KMS-11 (cell line): Measurements from ENCODE around the gene PDE8B.

Experiments
- H2AFZ ChIP-seq: fragments of 200-600 bp; sonication (generic); 2 replicates; pipeline ENCODE4 v1.6.1; 2016; ENCODE audit warnings: antibody characterized with exemption, mixed run types, low read depth
- H3K27ac ChIP-seq: fragments of 200-600 bp; sonication (generic); 2 replicates; pipeline ENCODE4 v1.6.1; 2016; ENCODE audit warnings: mild to moderate bottlenecking, mixed run types
- H3K27me3 ChIP-seq: fragments of 200-600 bp; sonication (generic); 2 replicates; pipeline ENCODE4 v1.6.1; 2017; ENCODE audit warnings: mild to moderate bottlenecking, low read depth, mixed run types, moderate library complexity; ENCODE audit not compliant: insufficient read depth
- H3K36me3 ChIP-seq: fragments of 200-600 bp; sonication (generic); 2 replicates; pipeline ENCODE4 v1.6.1; 2017; ENCODE audit warnings: mild to moderate bottlenecking, mixed run types; ENCODE audit not compliant: insufficient read depth
- H3K4me1 ChIP-seq: fragments of 200-600 bp; sonication (generic); 2 replicates; pipeline ENCODE4 v1.6.1; 2016; ENCODE audit warnings: mild to moderate bottlenecking, low read depth, mixed run types; ENCODE audit not compliant: poor library complexity, severe bottlenecking
- H3K4me2 ChIP-seq: fragments of 200-600 bp; sonication (generic); 2 replicates; pipeline ENCODE4 v1.7.0; 2016; ENCODE audit warnings: mild to moderate bottlenecking, mixed run types
- H3K4me3 ChIP-seq: fragments of 200-600 bp; sonication (generic); IDR thresholded peaks from 2 replicates; pipeline ENCODE4 v1.6.1; 2017; ENCODE audit warnings: low read depth, low read length, mixed read lengths; ENCODE audit not compliant: insufficient read depth
- H3K79me2 ChIP-seq: fragments of 200-600 bp; sonication (generic); 2 replicates; pipeline ENCODE4 v1.6.1; 2016; ENCODE audit warnings: low read depth, mixed run types; ENCODE audit not compliant: insufficient read depth
- H3K9ac ChIP-seq: fragments of 200-600 bp; sonication (generic); 2 replicates; pipeline ENCODE4 v1.6.1; 2016; ENCODE audit warnings: mild to moderate bottlenecking, mixed run types
- H4K20me1 ChIP-seq: fragments of 200-600 bp; sonication (generic); 2 replicates; pipeline ENCODE4 v1.6.1; 2016; ENCODE audit warnings: mild to moderate bottlenecking, mixed run types; ENCODE audit not compliant: insufficient read depth
- CTCF ChIP-seq: fragments of 200-600 bp; sonication (generic); conservative IDR thresholded peaks from 2 replicates; pipeline ENCODE4 v1.6.1; 2017; ENCODE audit warnings: low read depth, mild to moderate bottlenecking, antibody characterized with exemption, low read length, moderate library complexity, mixed read lengths

PDE8B gene

GRCh38 chr5:77250021-77250420 is 39.5 kb downstream of the PDE8B start:
- Histone ChIP-seq H3K27me3 (no peaks in the 10 kb centered on the region), H2AFZ (no peak overlapping the region), H3K4me2 (no peak overlapping the region), H3K27ac (no peak overlapping the region), H3K9ac (no peak overlapping the region), H3K79me2 (no peaks in the 10 kb centered on the region), H4K20me1 (no peaks in the 10 kb centered on the region), H3K4me1 (no peaks in the 10 kb centered on the region), H3K36me3 (no peaks in the 10 kb centered on the region), H3K4me3 (no peak overlapping the region)
- TF ChIP-seq CTCF, result no peak

GRCh38 chr5:77251921-77252320 is 41.4 kb downstream of the PDE8B start:
- no peaks in the 10 kb centered on the region for H3K79me2 ChIP-seq
- H3K27ac ChIP-seq, result no peak overlapping the region
- H3K27me3 ChIP-seq, result no peaks in the 10 kb centered on the region
- no peaks in the 10 kb centered on the region for H3K4me1 ChIP-seq
- no peaks in the 10 kb centered on the region for H4K20me1 ChIP-seq
- no peak overlapping the region for H3K4me3 ChIP-seq
- TF ChIP-seq CTCF, result no peak
- H3K4me2 ChIP-seq, result no peak overlapping the region
- no peak overlapping the region for H2AFZ ChIP-seq
- no peaks in the 10 kb centered on the region for H3K36me3 ChIP-seq
- H3K9ac ChIP-seq, result no peak overlapping the region

- Histone ChIP-seq H3K36me3 (no peaks in the 10 kb centered on the region), H3K27ac (no peak overlapping the region), H3K4me3 (no peak overlapping the region), H4K20me1 (no peaks in the 10 kb centered on the region), H3K27me3 (no peaks in the 10 kb centered on the region), H3K4me2 (no peak overlapping the region), H2AFZ (no peak overlapping the region), H3K9ac (no peak overlapping the region), H3K4me1 (no peaks in the 10 kb centered on the region), H3K79me2 (no peaks in the 10 kb centered on the region)
- TF ChIP-seq CTCF, result no peak
Observed at GRCh38 chr5:77255617-77256016, 45.1 kb downstream of the PDE8B start.

GRCh38 chr5:77256406-77256805 is 45.9 kb downstream of the PDE8B start:
- Histone ChIP-seq H3K36me3 (no peaks in the 10 kb centered on the region), H3K79me2 (no peaks in the 10 kb centered on the region), H3K27ac (no peak overlapping the region), H3K27me3 (no peaks in the 10 kb centered on the region), H3K4me1 (no peaks in the 10 kb centered on the region), H4K20me1 (no peaks in the 10 kb centered on the region), H3K9ac (no peak overlapping the region), H2AFZ (no peak overlapping the region), H3K4me2 (no peak overlapping the region), H3K4me3 (no peak overlapping the region)
- no peak for TF ChIP-seq CTCF

- H4K20me1 ChIP-seq, result no peaks in the 10 kb centered on the region
- no peak overlapping the region for H3K27ac ChIP-seq
- no peak overlapping the region for H3K9ac ChIP-seq
- no peaks in the 10 kb centered on the region for H3K36me3 ChIP-seq
- H3K79me2 ChIP-seq, result no peaks in the 10 kb centered on the region
- H3K4me3 ChIP-seq, result no peak overlapping the region
- no peaks in the 10 kb centered on the region for H3K4me1 ChIP-seq
- no peak overlapping the region for H2AFZ ChIP-seq
- H3K4me2 ChIP-seq, result no peak overlapping the region
- no peaks in the 10 kb centered on the region for H3K27me3 ChIP-seq
- TF ChIP-seq CTCF, result no peak
Observed at GRCh38 chr5:77258652-77259051, 48.2 kb downstream of the PDE8B start.
